GM23248 (cell line): Measurements from ENCODE around the gene GMCL2.

Experiments
- EZH2 ChIP-seq: fragments of 200-600 bp; sonication (generic); IDR thresholded peaks from 2 replicates; pipeline ENCODE4 v1.6.1; 2018; ENCODE audit warnings: antibody characterized with exemption, mild to moderate bottlenecking; ENCODE audit not compliant: insufficient read depth, poor library complexity, severe bottlenecking
- EZH2phosphoT487 ChIP-seq: fragments of 200-600 bp; sonication (generic); IDR thresholded peaks from 2 replicates; pipeline ENCODE4 v1.6.1; 2018; ENCODE audit warnings: antibody characterized with exemption, moderate library complexity, mild to moderate bottlenecking, low read depth; ENCODE audit not compliant: insufficient read depth

DNA sequence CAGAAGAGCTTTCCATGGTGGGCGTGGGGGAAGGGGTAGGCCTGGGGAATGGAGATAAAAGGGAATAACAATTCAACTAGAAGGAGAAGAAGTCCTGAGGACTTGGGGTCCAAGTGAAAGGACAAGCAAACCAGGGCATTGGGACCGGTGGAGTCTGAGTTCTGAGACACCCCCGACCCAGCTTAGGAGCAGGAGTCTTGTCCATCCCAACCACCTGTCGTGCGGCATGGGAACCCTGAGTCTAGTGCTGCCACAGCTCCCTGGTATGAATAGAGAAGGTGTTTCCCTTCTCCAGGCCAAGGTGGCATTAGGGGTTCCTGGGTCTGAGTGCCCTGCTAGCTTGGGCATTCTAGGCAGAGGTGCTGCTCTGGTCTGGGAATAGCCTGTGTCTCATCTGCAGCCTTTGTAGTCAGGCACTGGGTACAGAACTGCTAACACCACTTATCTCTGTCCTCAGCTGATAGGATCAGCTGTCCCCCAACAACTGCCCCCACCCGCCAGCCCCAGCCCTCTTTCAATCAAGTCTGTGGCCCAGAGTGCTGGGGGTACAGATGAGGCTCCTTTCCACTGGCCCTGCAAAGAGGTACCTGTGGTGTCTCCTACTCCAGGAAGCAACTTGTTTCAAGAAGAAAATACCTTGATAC is 27.1 kb upstream of the GMCL2 start:
- TF ChIP-seq EZH2 (no peak), EZH2phosphoT487 (no peak)
